ENCODE data around the gene LRRN3.

Gene LRRN3

GRCh38 chr7:111107579-111107978 is 16.7 kb downstream of the LRRN3 start:
- DNase-seq: no peak

- DNase-seq: no peak
These were observed 17.1 kb downstream of the LRRN3 start for GRCh38 chr7:111108000-111108399.

GRCh38 chr7:111108496-111108895 is 17.6 kb downstream of the LRRN3 start:
- no peak for DNase-seq

GRCh38 chr7:111112439-111112838 is 21.5 kb downstream of the LRRN3 start:
- no peak for DNase-seq

- peak; percentile 22 for DNase-seq
These were observed 22.5 kb downstream of the LRRN3 start for GRCh38 chr7:111113263-111114017.

GRCh38 chr7:111115966-111116365 is 25.0 kb downstream of the LRRN3 start:
- DNase-seq: no peak

- DNase-seq: peak; percentile 27
These were observed 36.1 kb downstream of the LRRN3 start for GRCh38 chr7:111126987-111127386.

- no peak for DNase-seq
These were observed 38.5 kb downstream of the LRRN3 start for GRCh38 chr7:111129435-111129834.

GRCh38 chr7:111132833-111133232 is 41.9 kb downstream of the LRRN3 start:
- DNase-seq: no peak

GRCh38 chr7:111137296-111138192 is 46.6 kb downstream of the LRRN3 start:
- no peak for DNase-seq

GRCh38 chr7:111138193-111138569 is 47.3 kb downstream of the LRRN3 start:
- DNase-seq: peak; percentile 40

GRCh38 chr7:111138586-111138985 is 47.7 kb downstream of the LRRN3 start:
- DNase-seq: no peak

- no peak for DNase-seq
These were observed 49.4 kb downstream of the LRRN3 start for GRCh38 chr7:111140091-111140865.

GRCh38 chr7:111145472-111145871 is 54.5 kb downstream of the LRRN3 start:
- DNase-seq: no peak

GRCh38 chr7:111146136-111146535 is 55.2 kb downstream of the LRRN3 start:
- no peak for DNase-seq

- DNase-seq: peak; percentile 61
These were observed 57.0 kb downstream of the LRRN3 start for GRCh38 chr7:111147708-111148533.

- DNase-seq: no peak
These were observed 59.8 kb downstream of the LRRN3 start for GRCh38 chr7:111150709-111151108.

- no peak for DNase-seq
These were observed 68.5 kb downstream of the LRRN3 start for GRCh38 chr7:111159426-111159825.

- DNase-seq: no peak
These were observed 69.4 kb downstream of the LRRN3 start for GRCh38 chr7:111160297-111160696.

- no peak for DNase-seq
These were observed 71.8 kb downstream of the LRRN3 start for GRCh38 chr7:111162692-111163091.

- no peak for DNase-seq
These were observed 73.5 kb downstream of the LRRN3 start for GRCh38 chr7:111164442-111164841.

GRCh38 chr7:111168182-111168581 is 77.3 kb downstream of the LRRN3 start:
- no peak for DNase-seq
